ENCODE results near the gene PCDHGB3.
"Not testable (repeated sequence)": the region's sequence is repeated elsewhere in the genome, so short reads cannot be mapped to it uniquely, and the experiment has no call there.

The PCDHGB3 gene

DNA sequence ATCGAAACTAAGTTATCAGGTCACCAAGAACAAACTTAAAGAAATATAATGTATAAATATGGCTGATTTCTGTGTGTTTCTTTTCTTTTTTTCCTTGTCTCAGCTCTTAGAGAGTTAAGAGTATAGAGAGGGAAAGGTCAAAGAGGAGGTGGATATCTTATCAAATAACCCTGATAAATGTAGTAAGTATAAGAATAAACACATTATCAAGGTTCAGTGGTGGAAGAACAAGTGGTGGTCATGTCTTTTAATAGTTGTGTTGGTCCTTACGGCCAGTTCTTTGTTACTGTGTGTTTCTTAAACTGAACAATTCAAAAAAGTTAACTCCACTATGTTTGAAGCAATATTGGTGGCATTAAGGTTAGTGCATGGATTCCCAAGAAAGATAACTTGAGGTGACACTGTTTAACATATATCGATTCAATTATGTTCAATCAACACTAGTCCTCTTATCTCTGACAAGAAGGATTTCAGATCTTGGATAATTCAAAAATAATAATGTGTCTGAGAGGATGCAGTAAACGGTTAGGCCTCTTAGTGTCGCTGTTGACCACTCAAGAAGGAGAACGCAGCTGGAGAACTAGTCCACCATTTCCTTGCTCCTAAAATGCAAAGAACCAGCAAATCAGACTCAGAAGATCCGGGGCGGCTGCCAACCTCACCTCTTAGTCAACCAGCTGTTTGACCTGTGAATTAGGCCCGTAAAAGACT is 26.6 kb upstream of the PCDHGB3 start, which contains the start of gene PCDHGA3:
TSS of gene PCDHGA3 (plus strand) at position 588 of the 711 bp plus-strand sequence. CDS start 205 bp downstream, outside the sequence.
- no peak within 1 kb of the TSS for H2AFZ ChIP-seq (ENCODE audit: low read depth)
- no peak within 1 kb of the TSS for H3K4me2 ChIP-seq
- H3K4me1 ChIP-seq (ENCODE audit: low read depth, poor library complexity, severe bottlenecking) = no peaks in the 10 kb centered on the region
- no peak within 1 kb of the TSS for H3K4me3 ChIP-seq (IDR thresholded peaks at IDR 0.05; ENCODE audit: insufficient read depth, low read depth, low read length)
- no peaks in the 10 kb centered on the region for H3K79me2 ChIP-seq (ENCODE audit: insufficient read depth, low read depth)
- H3K27ac ChIP-seq = no peak within 1 kb of the TSS
- no peak within 1 kb of the TSS for H3K9ac ChIP-seq
- H3K27me3 ChIP-seq (ENCODE audit: insufficient read depth, low read depth) = no peaks in the 10 kb centered on the region
- TF ChIP-seq, protein P1, sequence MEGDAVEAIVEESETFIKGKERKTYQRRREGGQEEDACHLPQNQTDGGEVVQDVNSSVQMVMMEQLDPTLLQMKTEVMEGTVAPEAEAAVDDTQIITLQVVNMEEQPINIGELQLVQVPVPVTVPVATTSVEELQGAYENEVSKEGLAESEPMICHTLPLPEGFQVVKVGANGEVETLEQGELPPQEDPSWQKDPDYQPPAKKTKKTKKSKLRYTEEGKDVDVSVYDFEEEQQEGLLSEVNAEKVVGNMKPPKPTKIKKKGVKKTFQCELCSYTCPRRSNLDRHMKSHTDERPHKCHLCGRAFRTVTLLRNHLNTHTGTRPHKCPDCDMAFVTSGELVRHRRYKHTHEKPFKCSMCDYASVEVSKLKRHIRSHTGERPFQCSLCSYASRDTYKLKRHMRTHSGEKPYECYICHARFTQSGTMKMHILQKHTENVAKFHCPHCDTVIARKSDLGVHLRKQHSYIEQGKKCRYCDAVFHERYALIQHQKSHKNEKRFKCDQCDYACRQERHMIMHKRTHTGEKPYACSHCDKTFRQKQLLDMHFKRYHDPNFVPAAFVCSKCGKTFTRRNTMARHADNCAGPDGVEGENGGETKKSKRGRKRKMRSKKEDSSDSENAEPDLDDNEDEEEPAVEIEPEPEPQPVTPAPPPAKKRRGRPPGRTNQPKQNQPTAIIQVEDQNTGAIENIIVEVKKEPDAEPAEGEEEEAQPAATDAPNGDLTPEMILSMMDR (conservative IDR thresholded peaks at IDR 0.05; ENCODE audit: low read depth, low read length) = no peak
- no peaks in the 10 kb centered on the region for H4K20me1 ChIP-seq (ENCODE audit: insufficient read depth)
- H3K36me3 ChIP-seq (ENCODE audit: insufficient read depth) = no peaks in the 10 kb centered on the region

DNA sequence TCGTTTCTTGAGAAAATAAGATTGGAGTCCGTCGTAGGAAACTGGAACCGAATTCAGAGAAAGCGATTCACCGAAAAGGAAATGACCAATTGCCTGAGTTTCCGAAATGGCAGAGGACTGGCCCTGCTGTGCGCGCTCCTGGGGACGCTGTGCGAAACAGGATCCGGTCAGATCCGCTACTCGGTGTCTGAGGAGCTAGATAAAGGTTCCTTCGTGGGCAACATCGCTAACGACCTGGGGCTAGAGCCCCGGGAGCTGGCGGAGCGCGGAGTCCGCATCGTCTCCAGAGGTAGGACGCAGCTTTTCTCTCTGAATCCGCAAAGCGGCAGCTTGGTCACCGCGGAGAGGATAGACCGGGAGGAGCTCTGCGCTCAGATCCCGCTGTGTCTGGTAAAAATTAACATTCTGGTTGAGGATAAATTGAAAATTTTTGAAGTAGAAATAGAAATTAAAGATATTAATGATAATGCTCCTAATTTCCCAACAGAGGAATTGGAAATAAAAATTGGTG is 26.0 kb upstream of the PCDHGB3 start:
- Histone ChIP-seq H3K4me1 (ENCODE audit: low read depth, poor library complexity, severe bottlenecking) (no peaks in the 10 kb centered on the region), H3K27ac (no peak overlapping the region), H3K27me3 (ENCODE audit: insufficient read depth, low read depth) (no peaks in the 10 kb centered on the region), H3K4me2 (no peak overlapping the region), H3K9ac (no peak overlapping the region), H2AFZ (ENCODE audit: low read depth) (no peak overlapping the region), H3K4me3 (IDR thresholded peaks at IDR 0.05; ENCODE audit: insufficient read depth, low read depth, low read length) (no peak overlapping the region), H3K79me2 (ENCODE audit: insufficient read depth, low read depth) (no peaks in the 10 kb centered on the region), H3K36me3 (ENCODE audit: insufficient read depth) (no peaks in the 10 kb centered on the region), H4K20me1 (ENCODE audit: insufficient read depth) (no peaks in the 10 kb centered on the region)
- TF ChIP-seq, protein P1 (conservative IDR thresholded peaks at IDR 0.05; ENCODE audit: low read depth, low read length) = no peak

DNA sequence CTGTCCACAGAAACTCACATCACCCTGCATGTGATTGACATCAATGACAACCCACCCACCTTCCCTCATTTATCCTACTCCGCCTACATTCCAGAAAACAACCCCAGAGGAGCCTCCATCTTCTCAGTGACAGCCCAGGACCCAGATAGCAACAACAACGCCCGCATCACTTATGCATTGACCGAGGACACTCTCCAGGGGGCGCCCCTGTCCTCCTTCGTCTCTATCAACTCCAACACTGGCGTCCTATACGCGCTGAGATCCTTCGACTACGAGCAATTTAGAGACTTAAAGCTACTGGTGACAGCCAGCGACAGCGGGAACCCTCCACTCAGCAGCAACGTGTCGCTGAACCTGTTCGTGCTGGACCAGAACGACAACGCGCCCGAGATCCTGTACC is 24.7 kb upstream of the PCDHGB3 start:
- no peaks in the 10 kb centered on the region for H4K20me1 ChIP-seq (ENCODE audit: insufficient read depth)
- H3K27me3 ChIP-seq (ENCODE audit: insufficient read depth, low read depth) = no peaks in the 10 kb centered on the region
- H3K79me2 ChIP-seq (ENCODE audit: insufficient read depth, low read depth) = no peaks in the 10 kb centered on the region
- H3K4me3 ChIP-seq (IDR thresholded peaks at IDR 0.05; ENCODE audit: insufficient read depth, low read depth, low read length) = no peak overlapping the region
- TF ChIP-seq, protein P1 (conservative IDR thresholded peaks at IDR 0.05; ENCODE audit: low read depth, low read length) = no peak
- no peak overlapping the region for H3K4me2 ChIP-seq
- H3K4me1 ChIP-seq (ENCODE audit: low read depth, poor library complexity, severe bottlenecking) = no peaks in the 10 kb centered on the region
- H3K9ac ChIP-seq = no peak overlapping the region
- H3K27ac ChIP-seq = no peak overlapping the region
- H3K36me3 ChIP-seq (ENCODE audit: insufficient read depth) = no peaks in the 10 kb centered on the region
- H2AFZ ChIP-seq (ENCODE audit: low read depth) = no peak overlapping the region

DNA sequence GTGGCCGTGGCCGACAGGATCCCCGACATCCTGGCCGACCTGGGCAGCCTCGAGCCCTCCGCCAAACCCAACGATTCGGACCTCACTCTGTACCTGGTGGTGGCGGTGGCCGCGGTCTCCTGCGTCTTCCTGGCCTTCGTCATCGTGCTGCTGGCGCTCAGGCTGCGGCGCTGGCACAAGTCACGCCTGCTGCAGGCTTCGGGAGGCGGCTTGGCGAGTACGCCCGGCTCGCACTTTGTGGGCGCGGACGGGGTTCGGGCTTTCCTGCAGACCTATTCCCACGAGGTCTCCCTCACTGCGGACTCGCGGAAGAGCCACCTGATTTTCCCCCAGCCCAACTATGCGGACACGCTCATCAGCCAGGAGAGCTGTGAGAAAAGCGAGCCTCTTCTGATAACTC is 24.0 kb upstream of the PCDHGB3 start:
- not testable (repeated sequence) for H3K4me2 ChIP-seq; H4K20me1 ChIP-seq (ENCODE audit: insufficient read depth); H3K9ac ChIP-seq; H3K27ac ChIP-seq; H3K27me3 ChIP-seq (ENCODE audit: insufficient read depth, low read depth); H3K79me2 ChIP-seq (ENCODE audit: insufficient read depth, low read depth); H3K4me3 ChIP-seq (IDR thresholded peaks at IDR 0.05; ENCODE audit: insufficient read depth, low read depth, low read length); H3K4me1 ChIP-seq (ENCODE audit: low read depth, poor library complexity, severe bottlenecking); H2AFZ ChIP-seq (ENCODE audit: low read depth); H3K36me3 ChIP-seq (ENCODE audit: insufficient read depth)
